HG03039 (cell line): ENCODE data around the gene TBC1D2B.

Experiments
- ATAC-seq: cut with Tn5 transposase; IDR thresholded peaks from one replicate; pipeline ENCODE4 v1.9.1; 2021; ENCODE audit warnings: mild to moderate bottlenecking, moderate library complexity; ENCODE audit not compliant: unreplicated experiment

The TBC1D2B gene

GRCh38 chr15:78077053-78077870 is at the start of gene TBC1D2B:
Gene TBC1D2B (minus strand): TSS chr15:78077711. CDS start chr15:78077652, 59 bp downstream.
- peak; percentile 62 for ATAC-seq

- no peak for ATAC-seq
Measured at GRCh38 chr15:78125267-78125666, 47.8 kb upstream of the TBC1D2B start.

GRCh38 chr15:78120523-78120922 is 43.0 kb upstream of the TBC1D2B start:
- ATAC-seq = no peak

GRCh38 chr15:78112551-78112950 is 35.0 kb upstream of the TBC1D2B start:
- ATAC-seq = no peak

- no peak for ATAC-seq
Measured at GRCh38 chr15:78111788-78112187, 34.3 kb upstream of the TBC1D2B start.

- ATAC-seq = no peak
Measured at GRCh38 chr15:78110916-78111475, 33.5 kb upstream of the TBC1D2B start.

- ATAC-seq = no peak
Measured at GRCh38 chr15:78110096-78110495, 32.6 kb upstream of the TBC1D2B start.

GRCh38 chr15:78109156-78109555 is 31.6 kb upstream of the TBC1D2B start:
- no peak for ATAC-seq

- no peak for ATAC-seq
Measured at GRCh38 chr15:78108300-78109084, 31.0 kb upstream of the TBC1D2B start.

GRCh38 chr15:78107471-78107870 is 30.0 kb upstream of the TBC1D2B start:
- no peak for ATAC-seq

- no peak for ATAC-seq
Measured at GRCh38 chr15:78105476-78106241, 28.1 kb upstream of the TBC1D2B start.

GRCh38 chr15:78104566-78105475 is 27.3 kb upstream of the TBC1D2B start:
- ATAC-seq = no peak

GRCh38 chr15:78104119-78104479 is 26.6 kb upstream of the TBC1D2B start:
- ATAC-seq = no peak

- ATAC-seq = peak; percentile 65
Measured at GRCh38 chr15:78103406-78104118, 26.1 kb upstream of the TBC1D2B start.

GRCh38 chr15:78102741-78103140 is 25.2 kb upstream of the TBC1D2B start:
- no peak for ATAC-seq

GRCh38 chr15:78102211-78102610 is 24.7 kb upstream of the TBC1D2B start:
- no peak for ATAC-seq

- no peak for ATAC-seq
Measured at GRCh38 chr15:78101423-78102105, 24.1 kb upstream of the TBC1D2B start.

GRCh38 chr15:78100886-78101285 is 23.4 kb upstream of the TBC1D2B start:
- ATAC-seq = no peak
